ENCODE measurements around the gene MESP2. TPM values are rescaled to one million over a fixed set of nuclear protein-coding genes. Genes with fewer than 3 reads are reported as not detected.

MESP2 gene
- total and polyA plus RNA-seq, 2 of the 13 experiments (the other 11 are each of a cell fraction or from before 2014, with no cell fraction given) = not detected

Other genes starting within 250 kb of the MESP2 start
- gene TICRR, start 200.9 kb upstream of the MESP2 start, total RNA-seq (2016; rRNA removed; fragmentation: Illumina TruSeq; extraction: Trizol) = 14.3 and 14.8 TPM in 2 replicates
- 3.3 and 4.1 TPM in 2 replicates for gene TICRR, start 200.9 kb upstream of the MESP2 start, polyA plus RNA-seq (2011; rRNA removed)
- 4.4 and 6.2 TPM in 2 replicates for gene KIF7, start 120.9 kb upstream of the MESP2 start, total RNA-seq (2016; rRNA removed; fragmentation: Illumina TruSeq; extraction: Trizol)
- gene KIF7, start 120.9 kb upstream of the MESP2 start, polyA plus RNA-seq (2011; rRNA removed) = 1.5 and 2.2 TPM in 2 replicates
- gene PLIN1, start 97.0 kb upstream of the MESP2 start, total RNA-seq (2016; rRNA removed; fragmentation: Illumina TruSeq; extraction: Trizol) = 0.73 and 1.2 TPM in 2 replicates
- gene PLIN1, start 97.0 kb upstream of the MESP2 start, polyA plus RNA-seq (2011; rRNA removed) = 0.74 and 0.78 TPM in 2 replicates
- 13.9 and 15.1 TPM in 2 replicates for gene PEX11A, start 85.6 kb upstream of the MESP2 start, total RNA-seq (2016; rRNA removed; fragmentation: Illumina TruSeq; extraction: Trizol)
- gene PEX11A, start 85.6 kb upstream of the MESP2 start, polyA plus RNA-seq (2011; rRNA removed) = 9.9 and 10.2 TPM in 2 replicates
- not detected in 2 replicates for gene WDR93, start 85.5 kb upstream of the MESP2 start, total RNA-seq (2016; rRNA removed; fragmentation: Illumina TruSeq; extraction: Trizol)
- gene WDR93, start 85.5 kb upstream of the MESP2 start, polyA plus RNA-seq (2011; rRNA removed) = 0.07 and 0.08 TPM in 2 replicates
- gene MESP1, start 25.1 kb upstream of the MESP2 start, total RNA-seq (2016; rRNA removed; fragmentation: Illumina TruSeq; extraction: Trizol) = not detected in 2 replicates
- gene MESP1, start 25.1 kb upstream of the MESP2 start, polyA plus RNA-seq (2011; rRNA removed) = not detected in 2 replicates
- gene ANPEP, start 38.5 kb downstream of the MESP2 start, total RNA-seq (2016; rRNA removed; fragmentation: Illumina TruSeq; extraction: Trizol) = 34.6 and 60.4 TPM in 2 replicates
- 91.6 and 133 TPM in 2 replicates for gene ANPEP, start 38.5 kb downstream of the MESP2 start, polyA plus RNA-seq (2011; rRNA removed)
- gene AP3S2, start 117.7 kb downstream of the MESP2 start, total RNA-seq (2016; rRNA removed; fragmentation: Illumina TruSeq; extraction: Trizol) = 44.4 and 69.5 TPM in 2 replicates
- 16.5 and 17.6 TPM in 2 replicates for gene AP3S2, start 117.7 kb downstream of the MESP2 start, polyA plus RNA-seq (2011; rRNA removed)
- 5.0 and 5.3 TPM in 2 replicates for gene ARPIN, start 136.6 kb downstream of the MESP2 start, total RNA-seq (2016; rRNA removed; fragmentation: Illumina TruSeq; extraction: Trizol)
- 2.8 and 2.9 TPM in 2 replicates for gene ARPIN, start 136.6 kb downstream of the MESP2 start, polyA plus RNA-seq (2011; rRNA removed)
- gene ZNF710, start 225.0 kb downstream of the MESP2 start, total RNA-seq (2016; rRNA removed; fragmentation: Illumina TruSeq; extraction: Trizol) = 15.0 and 20.6 TPM in 2 replicates
- 4.7 and 5.8 TPM in 2 replicates for gene ZNF710, start 225.0 kb downstream of the MESP2 start, polyA plus RNA-seq (2011; rRNA removed)